SK-MEL-5 (cell line): ENCODE measurements around the gene SYT13. TPM values are rescaled to one million over a fixed set of nuclear protein-coding genes. Genes with fewer than 3 reads are reported as not detected.
A peak's percentile ranks its signal among the peaks of the same experiment; 100 is the strongest.
"Not testable (repeated sequence)": the region's sequence is repeated elsewhere in the genome, so short reads cannot be mapped to it uniquely, and the experiment has no call there.

ENCODE experiments used
- DNase-seq: peaks from one replicate; pipeline ENCODE4 v3.0.0-alpha.2; 2016; ENCODE audit warnings: low read depth, low spot score
- in situ Hi-C: cut with HindIII; loops from 2 replicates; pipeline ENCODE4 v1.10.0; 2016; ENCODE audit warnings: low sequenced_read_pairs, high pct_unique_total_duplicates, low pct_unique_long_range_greater_than_20kb
- total RNA-seq: library from RNA; depleted of rRNA; stranded (reverse); fragments of >200 nt; shearing (Covaris generic); gene quantifications from 2 replicates; pipeline ENCODE4 v1.2.3, GENCODE V29; 2014

Gene SYT13
- total RNA-seq, 1 experiment from 2014 or later = 1.7 TPM

DNA sequence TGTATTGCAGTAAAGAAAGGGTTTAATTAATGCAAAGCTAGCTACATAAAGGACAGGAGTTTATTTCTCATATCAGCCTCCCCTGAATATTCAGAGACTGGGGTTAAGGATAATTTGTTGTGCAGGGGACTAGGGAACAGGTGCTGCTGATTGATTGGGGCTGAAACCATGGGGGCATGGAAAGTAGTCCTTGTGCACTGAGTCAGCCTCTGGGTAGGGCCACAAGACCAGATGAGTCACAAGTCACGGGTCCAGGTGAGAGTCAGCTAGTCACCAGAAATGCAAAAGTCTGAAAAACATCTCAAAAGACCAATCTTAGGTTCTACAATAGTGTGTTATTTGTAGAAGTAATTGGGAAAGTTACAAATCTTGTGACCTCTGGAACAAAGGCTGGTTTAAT is 32.9 kb upstream of the SYT13 start:
- in situ Hi-C loops = no loop called here
- no peak for DNase-seq

DNA sequence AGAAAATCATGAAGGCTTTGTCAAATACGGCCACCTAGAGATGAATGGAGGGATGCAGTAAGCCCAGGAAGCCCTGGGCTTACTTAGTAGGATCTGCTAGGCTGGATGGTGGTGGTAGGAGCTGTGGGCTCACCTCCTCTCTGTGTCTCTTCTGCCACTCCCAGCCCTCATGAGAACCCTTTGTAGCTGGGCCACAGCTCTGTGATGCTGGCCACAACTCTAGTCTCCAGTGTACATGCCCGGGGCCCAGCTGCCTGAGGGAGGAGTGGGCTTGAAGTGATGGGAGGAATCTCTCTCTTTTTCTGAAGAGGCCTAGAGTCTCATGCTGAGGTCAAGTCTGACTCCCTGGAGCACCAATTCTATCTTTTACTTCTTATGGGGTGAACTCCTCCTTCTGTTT is 32.4 kb upstream of the SYT13 start:
- in situ Hi-C loops = no loop called here
- DNase-seq = no peak

DNA sequence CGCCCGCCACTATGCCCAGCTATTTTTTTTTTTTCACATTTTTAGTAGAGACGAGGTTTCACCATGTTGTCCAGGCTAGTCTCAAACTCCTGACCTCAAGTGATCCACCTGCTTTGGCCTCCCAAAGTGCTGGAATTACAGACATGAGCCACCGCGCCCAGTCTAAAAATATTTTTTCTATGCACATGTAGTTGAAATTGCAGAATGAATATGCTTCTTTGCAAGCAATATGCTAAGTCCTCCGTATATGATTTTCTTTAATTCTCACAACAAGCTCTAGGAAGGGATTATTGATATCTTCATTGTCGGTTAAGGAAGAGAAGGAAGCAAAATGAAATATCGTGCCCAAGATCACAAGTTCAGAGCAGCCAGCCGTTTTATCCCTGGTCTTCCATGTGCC is 30.1 kb upstream of the SYT13 start:
- in situ Hi-C loops = no loop called here
- DNase-seq = no peak

DNA sequence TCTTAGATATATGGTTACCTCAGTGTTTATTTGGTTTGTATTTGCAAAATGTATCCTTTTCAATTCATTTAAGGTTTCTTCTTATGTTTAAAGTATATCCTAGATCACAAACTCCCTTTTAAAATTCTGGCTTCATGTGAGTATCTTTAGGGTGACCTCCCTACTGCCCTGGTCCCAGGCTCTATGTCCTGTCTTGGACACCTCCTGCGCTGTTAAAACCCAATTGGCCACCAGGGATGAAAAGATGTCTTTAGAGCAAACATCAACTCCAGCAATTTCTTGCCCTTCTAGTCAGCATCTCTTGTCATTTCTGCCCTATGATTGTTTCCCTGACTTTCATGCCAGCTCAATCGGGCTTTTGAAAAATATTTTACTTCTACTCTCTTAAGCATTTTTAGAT is 28.8 kb upstream of the SYT13 start:
- in situ Hi-C loops = no loop called here
- DNase-seq = no peak

DNA sequence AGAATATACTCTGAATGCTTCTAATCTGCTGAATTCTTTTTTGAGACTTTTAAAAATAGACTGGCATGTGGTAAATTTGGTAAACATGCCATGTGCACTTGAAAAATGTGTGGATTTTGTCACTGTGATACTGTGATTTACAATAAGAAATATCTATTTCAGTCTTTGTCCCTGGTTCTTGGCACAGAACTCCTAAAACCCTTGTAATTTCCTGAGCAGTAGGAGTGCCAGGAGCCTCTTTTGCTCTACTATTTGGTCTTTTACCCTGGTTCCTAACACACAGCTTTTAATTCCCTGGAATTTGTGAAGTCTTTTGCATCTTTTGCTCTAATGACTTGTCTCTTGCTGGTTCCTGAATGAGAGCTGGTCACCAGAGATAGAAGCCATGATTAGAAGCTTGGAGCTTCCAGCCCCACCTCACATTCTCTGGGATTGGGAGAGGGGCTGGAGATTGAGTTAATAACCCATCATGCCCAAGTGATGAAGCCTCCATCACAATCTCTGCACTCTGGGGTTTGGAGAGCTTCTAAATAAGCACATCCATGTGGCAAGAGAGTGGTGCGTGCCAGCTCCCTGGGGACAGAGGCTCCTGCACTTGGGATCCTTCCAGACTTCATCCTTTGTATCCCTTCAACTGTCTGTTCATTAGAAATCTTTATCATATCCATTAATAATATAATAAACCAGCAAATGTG is 27.2 kb upstream of the SYT13 start:
- in situ Hi-C loops = no loop called here

DNA sequence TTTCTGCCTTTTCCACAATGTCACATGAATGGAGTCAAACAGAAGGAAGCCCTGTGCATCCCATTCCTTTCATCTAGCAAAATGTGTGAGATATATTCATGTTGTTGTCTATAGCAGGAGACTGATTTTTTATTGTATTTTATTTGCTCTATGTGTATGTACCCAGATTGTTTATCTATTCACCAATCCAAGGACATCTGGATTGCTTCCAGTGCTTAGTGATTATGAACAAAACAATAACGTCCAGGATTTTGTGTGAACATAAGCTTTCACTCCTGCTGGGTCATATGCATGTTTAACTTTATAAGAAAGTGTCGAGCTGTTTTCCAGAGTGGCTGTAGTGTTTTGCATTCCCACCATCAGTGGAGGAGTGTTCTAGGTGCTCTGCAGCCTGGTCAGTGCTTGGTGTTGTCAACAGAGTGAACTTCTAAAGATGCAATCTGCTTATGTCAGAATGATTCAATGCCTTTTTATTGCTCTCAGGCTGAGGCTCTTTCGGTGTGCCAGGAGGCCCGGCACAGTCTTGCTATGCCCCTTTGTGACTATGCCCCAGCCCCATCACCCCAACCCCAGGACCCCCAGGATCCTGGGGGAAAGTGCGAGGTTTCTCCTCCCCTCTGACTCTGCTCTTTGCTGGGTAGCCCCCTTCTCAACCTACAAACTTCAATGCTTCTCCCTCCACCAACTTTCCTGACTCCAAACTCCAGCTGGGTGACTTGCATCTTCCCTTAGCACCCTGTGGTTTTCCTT is 19.9 kb upstream of the SYT13 start:
- in situ Hi-C loops = no loop called here
- no peak for DNase-seq

More for the DNA sequence above, 27.2 kb upstream of the SYT13 start:
- DNase-seq = no peak

DNA sequence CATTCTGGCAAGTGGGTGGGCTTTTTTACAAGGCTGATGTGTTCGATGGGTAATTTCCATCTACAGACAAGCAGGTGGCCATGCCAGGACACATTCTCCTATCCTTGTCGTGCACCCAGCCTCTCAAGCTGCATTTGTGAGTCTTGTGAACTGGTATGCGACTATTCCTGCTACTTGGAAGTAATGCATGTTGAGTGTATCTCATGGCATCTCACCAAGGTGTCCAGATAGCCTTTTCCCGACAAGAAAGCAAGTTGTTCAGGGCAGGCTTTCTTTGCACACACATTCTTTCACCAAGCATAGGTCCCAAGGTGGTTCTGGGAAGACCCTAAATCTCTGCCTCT is 18.8 kb upstream of the SYT13 start:
- in situ Hi-C loops = no loop called here
- DNase-seq = no peak

DNA sequence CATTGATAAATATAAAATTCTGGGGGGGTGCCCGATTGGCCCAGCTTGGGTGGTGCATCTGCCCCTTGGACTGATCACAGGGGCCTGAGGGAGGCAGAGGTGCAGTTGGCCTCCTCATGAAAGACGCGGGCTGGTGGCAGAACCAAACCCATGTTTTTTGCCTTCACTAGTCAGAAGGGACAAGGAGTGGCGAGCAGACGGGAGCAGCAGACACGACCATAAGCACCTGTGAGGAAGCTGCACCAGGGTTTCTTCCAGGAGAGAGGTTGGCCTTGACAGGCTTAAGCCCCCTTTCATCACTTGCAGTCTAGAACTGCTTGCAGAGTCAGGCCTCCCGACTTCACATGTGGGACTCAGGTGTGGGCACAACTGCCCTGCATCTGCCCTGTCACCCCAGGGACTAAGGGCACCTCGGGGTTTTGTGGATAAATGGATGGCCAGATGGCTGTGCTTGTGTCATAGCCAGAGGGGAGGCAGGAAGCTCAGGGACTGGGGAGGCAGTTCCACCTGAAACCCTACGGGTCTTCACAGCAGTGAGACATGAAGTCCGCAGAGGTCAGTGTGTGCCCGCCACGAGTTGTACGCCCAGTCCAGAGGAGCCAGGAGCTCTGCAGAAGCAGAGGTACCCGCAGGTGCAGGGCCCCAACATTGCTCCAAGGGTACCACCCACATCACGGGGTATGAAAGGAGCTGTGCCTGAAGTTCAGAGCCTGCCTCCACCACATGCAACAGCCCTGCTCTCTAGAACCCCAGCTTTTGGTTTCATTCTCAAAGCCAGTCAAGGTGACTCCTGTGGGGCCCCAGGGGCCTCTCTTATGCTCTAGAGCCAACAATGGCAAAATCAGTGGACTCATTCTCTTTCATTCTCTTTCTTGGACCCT is 18.2 kb upstream of the SYT13 start:
- no peak for DNase-seq
- in situ Hi-C loops = no loop called here

DNA sequence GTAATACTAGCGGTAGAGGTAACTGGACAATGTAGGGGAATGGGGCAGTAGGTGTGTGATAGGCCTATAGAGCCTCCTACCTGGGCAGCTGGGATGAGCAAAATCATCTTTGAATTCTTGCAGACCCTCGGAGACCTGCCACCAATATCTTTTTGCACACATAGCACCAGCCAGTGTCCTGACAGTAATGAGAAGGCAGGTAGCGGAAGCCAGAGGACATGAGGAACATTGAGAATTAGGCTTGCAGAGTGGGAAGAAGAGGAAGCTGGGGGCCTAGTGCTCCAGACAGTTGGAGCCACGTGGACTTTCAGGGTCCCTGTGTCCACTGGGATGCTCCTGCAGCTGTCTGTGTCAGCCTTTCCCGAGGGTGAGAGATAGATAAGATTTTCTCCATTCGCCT is 17.2 kb upstream of the SYT13 start:
- no peak for DNase-seq
- in situ Hi-C loops = no loop called here

DNA sequence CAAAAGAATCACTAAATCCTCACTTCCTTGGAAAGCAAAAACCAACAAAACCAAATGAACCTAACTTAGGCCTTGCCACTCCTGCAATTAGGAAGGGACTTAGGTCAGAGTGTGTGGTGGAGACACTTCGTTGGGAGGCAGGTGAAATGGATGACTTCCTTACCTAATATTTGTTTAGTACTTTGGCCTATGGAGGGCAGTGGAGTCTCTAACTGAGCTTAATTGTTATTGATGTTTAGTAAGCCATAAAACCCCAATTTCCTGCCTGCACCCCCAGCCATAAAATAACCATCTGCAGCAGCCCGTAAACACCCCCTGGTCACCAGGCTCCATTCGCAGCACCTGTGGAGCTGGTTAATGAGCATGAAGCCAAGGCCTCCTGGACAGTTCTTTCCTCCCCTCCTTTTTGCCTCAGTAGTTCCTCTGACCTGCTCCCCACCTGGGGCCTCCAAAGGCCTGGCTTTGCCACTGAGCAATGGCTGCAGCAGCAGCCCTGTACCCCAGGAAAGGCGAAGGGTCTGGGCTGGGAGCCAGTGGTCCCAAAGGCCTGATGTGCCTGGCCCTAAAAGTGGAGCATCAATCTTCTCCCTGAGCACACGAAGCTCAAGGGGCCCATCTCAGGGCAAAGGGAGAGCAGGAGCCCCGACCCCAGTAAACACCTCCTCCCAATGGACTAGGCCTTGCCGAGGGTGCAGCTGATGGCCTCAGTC is 15.6 kb upstream of the SYT13 start:
- DNase-seq = no peak
- in situ Hi-C loops = no loop called here

DNA sequence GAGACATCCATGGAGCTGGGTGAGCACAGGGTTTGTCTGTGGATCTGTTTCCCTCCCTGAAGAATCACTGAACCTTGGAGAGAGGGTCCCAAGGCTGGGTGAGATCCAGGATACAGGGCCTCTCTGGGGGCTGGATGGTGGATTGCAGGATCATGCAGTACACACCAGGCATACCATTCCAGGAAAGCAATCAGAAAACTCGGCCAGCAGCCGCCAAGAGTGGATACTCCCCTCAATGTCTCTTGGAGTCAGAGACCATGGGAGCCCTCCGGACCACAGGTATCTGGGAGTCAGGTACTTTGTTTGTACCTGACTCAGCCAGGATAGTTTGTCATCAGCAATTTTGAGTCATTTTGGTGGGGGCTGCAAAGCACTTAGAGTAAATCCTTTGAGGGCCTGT is 14.6 kb upstream of the SYT13 start:
- in situ Hi-C loops = no loop called here
- DNase-seq = no peak

DNA sequence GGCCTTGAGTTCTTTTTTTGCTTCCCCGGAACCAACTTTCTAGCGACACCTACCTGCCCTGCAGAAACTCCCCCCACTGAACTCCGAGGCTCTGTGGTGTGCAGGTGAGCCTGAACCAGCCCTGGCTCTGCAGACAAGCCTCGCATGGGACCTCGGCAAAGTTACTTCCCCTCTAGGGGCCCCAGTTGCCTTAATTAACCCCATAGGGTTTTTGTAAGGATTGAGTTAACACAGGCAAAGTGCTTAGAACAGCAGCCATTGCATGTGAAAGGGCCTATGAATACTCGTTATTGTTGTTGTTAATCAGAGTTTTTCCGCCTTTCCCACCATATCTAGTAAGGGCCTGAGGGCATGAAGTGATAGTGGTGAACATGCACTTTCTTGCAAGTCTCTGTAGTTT is 12.6 kb upstream of the SYT13 start:
- in situ Hi-C loops = no loop called here
- DNase-seq = peak; percentile 19

DNA sequence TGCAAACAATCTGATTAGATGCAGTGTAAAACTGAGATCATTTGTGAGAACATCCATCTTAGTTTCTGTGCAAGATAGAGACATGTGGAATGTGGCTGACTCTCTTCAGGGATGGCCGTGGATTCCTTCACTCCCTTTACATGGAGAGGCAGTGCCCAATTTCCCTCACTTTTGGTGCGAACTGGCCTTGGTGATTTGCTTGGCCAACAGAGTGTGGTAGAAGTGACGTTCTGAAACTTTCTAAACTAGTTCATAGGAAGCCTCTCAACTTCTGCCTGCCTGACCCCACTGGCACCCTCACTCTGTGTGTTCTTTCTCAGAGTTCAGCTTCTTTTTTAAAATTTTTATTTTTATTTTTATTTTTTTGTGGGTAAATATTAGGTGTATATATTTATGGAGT is 9.9 kb upstream of the SYT13 start:
- no peak for DNase-seq
- in situ Hi-C loops = no loop called here

DNA sequence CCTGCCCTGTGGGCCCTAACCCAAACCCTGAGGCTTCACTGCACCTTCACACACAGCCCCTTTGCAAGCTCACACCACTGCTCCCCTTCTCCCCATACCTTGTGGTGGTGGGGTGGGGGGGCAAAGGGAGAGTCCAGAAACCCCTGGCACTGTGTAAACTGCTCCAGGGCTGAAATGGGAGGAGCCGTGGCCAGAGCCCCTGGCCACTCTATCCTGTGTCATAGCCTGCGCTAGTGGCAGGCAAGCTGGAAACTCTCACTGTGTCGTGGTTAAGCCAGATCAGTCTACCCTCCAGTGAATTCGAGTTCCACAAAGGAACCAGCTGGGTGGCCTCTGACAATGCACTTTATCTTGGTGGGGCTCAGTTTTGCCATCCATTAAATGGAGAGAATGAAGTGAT is 8.4 kb upstream of the SYT13 start:
- in situ Hi-C loops = no loop called here

DNA sequence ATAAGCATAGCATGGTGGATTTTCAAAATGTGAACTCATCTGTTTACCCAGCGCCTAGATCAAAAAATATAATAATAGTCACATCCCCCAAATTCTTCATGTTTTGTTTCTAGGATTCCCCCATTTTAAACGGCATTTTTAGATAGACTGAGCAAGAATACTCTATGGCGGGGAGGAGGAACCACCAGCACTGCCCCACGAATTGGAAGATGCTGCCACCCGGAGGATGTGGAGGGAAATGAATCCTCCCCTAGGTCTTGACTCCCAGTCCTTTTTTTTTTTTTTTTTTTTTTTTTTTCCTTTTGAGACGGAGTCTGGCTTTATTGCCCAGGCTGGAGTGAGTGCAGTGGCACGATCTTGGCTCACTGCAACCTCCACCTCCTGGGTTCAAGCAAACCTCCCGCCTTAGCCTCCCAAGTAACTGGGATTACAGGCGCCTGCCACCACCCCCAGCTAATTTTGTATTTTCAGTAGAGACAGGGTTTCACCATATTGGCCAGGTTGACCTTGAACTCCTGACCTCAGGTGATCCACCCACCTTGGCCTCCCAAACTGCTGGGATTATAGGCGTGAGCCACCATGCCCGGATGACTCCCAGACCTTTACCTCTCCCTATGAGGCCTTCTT is 7.5 kb upstream of the SYT13 start:
- peak; percentile 95 for DNase-seq
- in situ Hi-C loops = not testable (repeated sequence)

More for the DNA sequence above, 8.4 kb upstream of the SYT13 start:
- no peak for DNase-seq

DNA sequence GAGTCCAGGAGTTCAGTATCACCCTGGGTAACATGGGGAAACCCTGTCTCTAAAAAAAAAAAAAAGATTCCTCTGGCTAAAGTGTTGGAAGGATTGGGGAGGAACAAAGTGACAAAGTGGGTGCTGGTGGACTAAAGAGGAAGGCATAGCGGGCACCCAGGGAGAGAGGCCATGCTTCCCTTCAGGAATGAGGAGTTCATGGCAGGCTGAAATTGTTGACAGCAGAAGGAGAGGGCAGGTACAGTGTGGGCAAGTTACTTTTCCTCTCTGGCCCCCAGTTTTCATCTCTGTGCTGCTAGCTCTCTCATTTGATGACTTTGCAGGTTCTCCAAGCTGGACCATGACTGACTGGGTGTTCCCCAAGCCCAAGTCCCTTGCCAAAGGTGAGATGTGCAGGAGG is 4.4 kb upstream of the SYT13 start:
- DNase-seq = no peak

DNA sequence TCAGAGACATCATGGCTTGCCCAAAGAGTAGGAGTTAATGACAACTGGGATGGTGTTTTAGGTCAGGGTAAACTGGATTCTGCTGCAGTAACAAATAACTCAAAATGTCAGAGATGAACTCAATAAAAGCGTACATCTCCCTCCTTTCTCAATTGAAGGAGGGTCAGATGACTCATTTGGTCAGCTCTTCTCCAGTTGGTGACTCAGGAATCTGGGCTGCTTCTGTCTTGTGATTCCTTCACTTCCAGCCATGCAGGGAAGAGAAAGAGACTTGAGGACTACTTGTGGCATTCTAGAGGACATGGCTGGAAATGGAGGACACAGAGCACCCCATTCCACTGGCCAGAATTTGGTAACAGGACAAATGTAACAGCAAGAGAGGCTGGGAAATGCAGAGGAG is 3.2 kb upstream of the SYT13 start:
- in situ Hi-C loops = no loop called here
- DNase-seq = peak; percentile 48

More for the DNA sequence above, 4.4 kb upstream of the SYT13 start:
- in situ Hi-C loops = no loop called here

DNA sequence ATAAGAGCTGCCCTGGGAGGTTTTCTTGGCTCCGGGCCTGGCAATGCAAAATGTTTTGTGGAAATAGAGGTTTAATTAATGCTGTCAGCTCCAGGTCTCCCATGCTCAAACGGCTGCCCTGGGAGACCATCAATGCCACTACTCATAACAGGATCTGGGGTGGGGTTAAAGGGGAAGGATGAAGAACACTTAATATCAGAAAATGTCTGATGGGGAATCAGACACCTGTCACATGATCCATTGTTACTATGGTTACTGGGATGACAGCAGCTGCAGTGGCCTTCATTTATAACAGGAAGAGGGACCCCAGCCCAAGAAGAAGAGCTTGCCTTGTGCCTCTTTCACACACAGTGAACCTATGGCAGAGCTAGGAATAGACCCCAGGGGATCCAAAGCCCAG is 2.2 kb upstream of the SYT13 start:
- no peak for DNase-seq
- in situ Hi-C loops = no loop called here
